ENCODE data around the gene KIFC1. TPM values are rescaled to one million over a fixed set of nuclear protein-coding genes. Genes with fewer than 3 reads are reported as not detected.

The KIFC1 gene
- total RNA-seq, 2 experiments from 2014 or later = 175 to 180 TPM

DNA sequence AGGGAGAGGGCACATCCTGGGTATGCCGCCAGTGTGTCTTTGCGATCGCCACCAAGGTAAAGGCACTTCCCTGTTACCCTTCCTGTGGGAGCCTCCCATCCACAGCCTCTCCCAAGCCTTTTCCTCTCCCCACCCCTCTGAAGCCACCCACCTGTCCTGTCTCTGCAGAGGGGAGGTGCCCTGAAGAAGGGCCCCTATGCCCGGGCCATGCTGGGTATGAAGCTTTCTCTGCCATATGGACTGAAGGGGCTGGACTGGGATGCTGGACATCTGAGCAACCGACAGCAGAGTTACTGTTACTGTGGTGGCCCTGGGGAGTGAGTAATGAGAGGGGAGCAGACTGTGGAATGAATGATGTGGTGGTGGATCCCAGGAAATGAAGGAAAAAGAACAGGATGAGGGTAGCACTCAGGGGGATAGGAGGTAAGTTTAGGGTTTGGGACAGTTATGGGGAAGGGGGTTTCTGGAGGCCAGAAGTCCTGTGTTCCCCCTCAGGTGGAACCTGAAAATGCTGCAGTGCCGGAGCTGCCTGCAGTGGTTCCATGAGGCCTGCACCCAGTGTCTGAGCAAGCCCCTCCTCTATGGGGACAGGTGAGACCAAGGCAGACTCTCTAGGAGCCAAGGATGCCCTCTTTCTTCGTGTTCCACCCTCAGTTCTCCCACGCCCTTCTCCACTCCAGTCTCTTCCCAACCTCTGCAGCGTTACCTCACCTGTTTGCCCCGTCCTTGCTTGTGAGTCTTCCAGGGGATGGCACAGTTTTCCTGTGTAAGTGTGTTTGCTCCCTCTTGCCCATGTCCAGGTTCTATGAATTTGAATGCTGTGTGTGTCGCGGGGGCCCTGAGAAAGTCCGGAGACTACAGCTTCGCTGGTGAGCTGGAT lies 21.9 kb downstream of the KIFC1 start:
- H3K27ac Mint-ChIP-seq = peak overlapping the region; percentile 23
- POLR2A ChIA-PET = interaction anchor here (1.3 to 2.8 kb wide), 2 partner anchors 12 to 167 kb away, joined by 3 to 12 read pairs; partner anchors contain the start of gene BAK1

DNA sequence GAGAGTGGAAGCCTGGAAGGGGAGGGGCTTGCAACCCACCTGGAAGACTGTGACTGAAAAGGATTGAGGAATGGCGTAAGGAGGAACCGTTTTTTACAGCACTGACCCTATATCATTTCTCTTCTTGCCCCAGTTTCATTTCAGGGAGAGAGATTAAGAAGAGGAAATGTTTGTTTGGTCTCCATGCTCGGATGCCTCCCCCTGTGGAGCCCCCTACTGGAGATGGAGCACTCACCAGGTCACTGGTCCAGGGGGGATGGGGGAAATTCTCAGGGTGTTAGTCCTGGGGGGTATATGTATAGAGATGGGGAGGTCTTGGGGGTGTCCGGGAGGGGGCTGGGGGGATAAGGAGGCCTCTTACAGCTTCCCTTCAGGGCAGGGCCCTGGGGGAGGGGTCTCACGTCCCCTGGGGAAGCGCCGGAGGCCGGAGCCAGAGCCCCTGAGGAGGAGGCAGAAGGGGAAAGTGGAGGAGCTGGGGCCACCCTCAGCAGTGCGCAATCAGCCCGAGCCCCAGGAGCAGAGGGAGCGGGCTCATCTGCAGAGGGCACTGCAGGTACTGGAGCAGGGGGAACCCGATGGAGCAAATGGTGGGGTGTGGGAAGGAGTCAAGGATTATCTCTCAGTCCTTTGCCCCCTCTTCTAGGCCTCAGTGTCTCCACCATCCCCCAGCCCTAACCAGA lies 23.1 kb downstream of the KIFC1 start:
- no peaks in the 10 kb centered on the region for H3K9me3 Mint-ChIP-seq (ENCODE audit: insufficient read depth)
- H3K4me3 Mint-ChIP-seq = no peak overlapping the region
- ATAC-seq (no peak), DNase-seq (peak; percentile 45)
- peaks cover 39% of the 10 kb centered on the region for H3K36me3 Mint-ChIP-seq (ENCODE audit: low read depth)
- ChIA-PET CTCF (interaction anchor here (0.7 to 1.0 kb wide), 3 partner anchors 11 to 346 kb away, joined by 3 to 5 read pairs (median 4); no protein-coding TSS in a partner anchor), POLR2A (interaction anchor here (1.4 to 2.8 kb wide), 2 partner anchors 11 to 22 kb away, joined by 5 to 12 read pairs; no protein-coding TSS in a partner anchor)
- peaks cover 65% of the 10 kb centered on the region for H3K4me1 Mint-ChIP-seq (ENCODE audit: low read depth)
- no peaks in the 10 kb centered on the region for H3K27me3 Mint-ChIP-seq (ENCODE audit: low read depth)
- H3K27ac Mint-ChIP-seq = peak overlapping the region; percentile 23

More for the DNA sequence above, 21.9 kb downstream of the KIFC1 start:
- no peak for ATAC-seq
- Mint-ChIP-seq H3K4me3 (no peak overlapping the region), H3K27me3 (ENCODE audit: low read depth) (no peaks in the 10 kb centered on the region), H3K4me1 (ENCODE audit: low read depth) (peaks cover 60% of the 10 kb centered on the region), H3K36me3 (ENCODE audit: low read depth) (peaks cover 47% of the 10 kb centered on the region), H3K9me3 (ENCODE audit: insufficient read depth) (no peaks in the 10 kb centered on the region)
- CTCF ChIA-PET = interaction anchor here (0.9 to 1.0 kb wide), 2 partner anchors 18 to 347 kb away, joined by 3 to 4 read pairs; no protein-coding TSS in a partner anchor
- no peak for DNase-seq

- ATAC-seq (no peak), DNase-seq (no peak)
- POLR2A ChIA-PET = interaction anchor here (1.4 to 2.8 kb wide), 2 partner anchors 9 to 24 kb away, joined by 5 to 12 read pairs; no protein-coding TSS in a partner anchor
- no peaks in the 10 kb centered on the region for H3K27me3 Mint-ChIP-seq (ENCODE audit: low read depth)
- H3K27ac Mint-ChIP-seq = peak overlapping the region; percentile 77
- no peaks in the 10 kb centered on the region for H3K9me3 Mint-ChIP-seq (ENCODE audit: insufficient read depth)
- H3K4me3 Mint-ChIP-seq = peak overlapping the region; percentile 63
- CTCF ChIA-PET = no interaction called here
- peaks cover 39% of the 10 kb centered on the region for H3K36me3 Mint-ChIP-seq (ENCODE audit: low read depth)
- peaks cover 65% of the 10 kb centered on the region for H3K4me1 Mint-ChIP-seq (ENCODE audit: low read depth)
These were observed 24.2 kb downstream of the KIFC1 start for GRCh38 chr6:33415831-33416230.

- peak overlapping the region; percentile 74 for H3K27ac Mint-ChIP-seq
- H3K9me3 Mint-ChIP-seq (ENCODE audit: insufficient read depth) = no peaks in the 10 kb centered on the region
- DNase-seq (no peak), ATAC-seq (no peak)
- ChIA-PET CTCF (interaction anchor here (0.8 to 2.3 kb wide), 2 partner anchors 10 to 12 kb away, joined by 4 to 10 read pairs; no protein-coding TSS in a partner anchor), POLR2A (interaction anchor here (0.8 to 2.8 kb wide), 6 partner anchors 9 to 145 kb away, joined by 3 to 12 read pairs (median 10); partner anchors contain the start of genes B3GALT4, RPS18 and VPS52)
- H3K27me3 Mint-ChIP-seq (ENCODE audit: low read depth) = peaks cover 3% of the 10 kb centered on the region
- H3K4me1 Mint-ChIP-seq (ENCODE audit: low read depth) = peaks cover 66% of the 10 kb centered on the region
- H3K4me3 Mint-ChIP-seq = peak overlapping the region; percentile 96
- peaks cover 39% of the 10 kb centered on the region for H3K36me3 Mint-ChIP-seq (ENCODE audit: low read depth)
These were observed 24.9 kb downstream of the KIFC1 start for GRCh38 chr6:33416386-33417127.

DNA sequence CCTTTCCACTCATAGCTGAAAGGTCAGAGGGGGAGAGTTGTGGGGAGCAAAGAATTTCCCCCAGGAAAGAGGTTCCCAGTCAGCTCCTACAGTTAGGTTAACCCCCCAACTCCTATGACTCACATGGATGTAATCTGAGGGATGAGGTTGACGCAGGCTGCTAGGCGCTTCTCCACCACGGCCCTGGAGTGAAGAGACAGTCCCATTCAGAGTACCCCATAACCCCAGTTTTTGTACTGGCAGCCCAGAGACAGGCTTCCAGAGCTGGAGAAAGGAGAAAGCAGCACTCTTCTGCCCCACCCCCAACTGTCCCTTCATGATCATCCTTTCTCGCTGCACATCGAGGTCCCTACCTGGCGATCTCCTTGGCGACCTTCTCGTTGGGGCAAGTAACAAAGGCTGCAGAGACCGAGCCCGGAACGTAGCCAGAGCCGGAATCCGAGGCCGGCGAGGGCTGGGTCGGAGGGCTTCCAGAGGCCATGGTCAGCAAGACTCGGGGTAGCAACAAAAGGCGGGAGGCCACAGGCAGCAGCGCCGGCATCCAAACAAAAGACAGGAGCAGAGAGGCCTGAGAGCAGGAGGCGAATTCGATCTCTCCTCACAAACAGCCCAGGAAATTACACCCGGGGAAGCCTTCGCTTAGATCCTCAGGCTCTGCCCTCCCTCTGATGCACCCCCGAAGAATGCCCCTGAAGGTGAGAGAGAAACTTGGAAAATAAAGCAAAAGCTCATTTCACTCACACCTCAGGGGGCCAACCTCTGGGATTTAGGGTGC lies 25.7 kb downstream of the KIFC1 start:
- Mint-ChIP-seq H3K36me3 (ENCODE audit: low read depth) (peaks cover 37% of the 10 kb centered on the region), H3K4me1 (ENCODE audit: low read depth) (peaks cover 63% of the 10 kb centered on the region), H3K27me3 (ENCODE audit: low read depth) (peaks cover 6% of the 10 kb centered on the region), H3K4me3 (peak overlapping the region; percentile 96), H3K9me3 (ENCODE audit: insufficient read depth) (no peaks in the 10 kb centered on the region), H3K27ac (peak overlapping the region; percentile 98)
- ATAC-seq (no peak), DNase-seq (peak; percentile 37)
- POLR2A ChIA-PET = interaction anchor here (0.6 to 3.1 kb wide), 10 partner anchors 9 to 159 kb away, joined by 3 to 23 read pairs (median 10); partner anchors contain the start of genes B3GALT4, RPS18, VPS52 and ZBTB9
- CTCF ChIA-PET = interaction anchor here (0.7 to 2.3 kb wide), 7 partner anchors 9 to 219 kb away, joined by 3 to 10 read pairs (median 4); no protein-coding TSS in a partner anchor

DNA sequence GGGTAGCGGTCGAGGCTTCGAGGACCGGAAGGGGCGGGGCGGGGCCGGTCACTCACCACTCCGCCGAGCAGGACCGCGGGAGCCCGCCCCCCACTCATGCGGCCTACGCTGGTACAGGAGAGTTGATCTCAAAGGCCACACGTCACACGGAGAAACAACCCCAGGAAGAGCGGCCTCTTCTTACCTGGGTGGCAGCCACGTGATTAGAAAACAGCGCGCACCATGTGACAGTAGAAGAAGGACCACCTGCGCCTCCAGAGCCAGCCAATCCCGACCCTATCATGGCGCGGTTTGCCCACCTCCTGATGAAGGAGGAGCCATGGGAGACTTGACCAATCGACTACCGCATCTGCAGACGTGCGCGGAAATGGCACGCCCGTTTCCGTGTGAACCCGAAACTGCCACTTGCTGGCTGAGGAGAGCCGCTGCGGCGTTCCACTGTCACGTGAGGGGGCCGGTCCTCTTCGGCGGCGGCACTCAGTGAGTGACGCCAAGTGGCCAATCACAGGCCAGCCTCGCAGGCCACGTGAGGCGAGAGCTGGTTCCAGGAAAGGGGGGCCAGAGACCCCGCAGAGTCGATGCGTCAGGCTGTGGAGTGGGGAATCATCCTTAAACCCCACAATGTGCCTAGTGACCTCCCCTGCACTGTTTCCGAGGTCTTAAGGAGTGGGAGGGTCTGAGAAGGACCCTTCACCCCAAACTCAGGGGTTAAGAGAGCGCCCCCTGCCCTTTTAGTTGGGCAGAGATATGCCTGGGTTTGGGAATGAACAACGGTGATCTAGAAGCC lies 26.5 kb downstream of the KIFC1 start, which contains the start of gene CUTA:
CUTA (minus strand) TSS at position 205 of the 787 bp plus-strand sequence; CDS start at position 98, 107 bp downstream.
- Mint-ChIP-seq H3K4me1 (ENCODE audit: low read depth) (peaks cover 60% of the 10 kb centered on the region), H3K9me3 (ENCODE audit: insufficient read depth) (no peaks in the 10 kb centered on the region), H3K27me3 (ENCODE audit: low read depth) (peaks cover 7% of the 10 kb centered on the region), H3K36me3 (ENCODE audit: low read depth) (peaks cover 29% of the 10 kb centered on the region), H3K4me3 (peak within 1 kb of the TSS; percentile 96), H3K27ac (peak within 1 kb of the TSS; percentile 98)
- peak; percentile 100 for DNase-seq
- POLR2A ChIA-PET = interaction anchor here (0.7 to 3.1 kb wide), 12 partner anchors 8 to 152 kb away, joined by 3 to 23 read pairs (median 8); partner anchors contain the start of genes B3GALT4, PFDN6, RPS18 and VPS52
- CTCF ChIA-PET = interaction anchor here (0.7 to 2.8 kb wide), 13 partner anchors 8 to 220 kb away, joined by 3 to 21 read pairs (median 5); partner anchors contain the start of gene ZBTB22
- peak; percentile 92 for ATAC-seq

- POLR2A ChIA-PET = interaction anchor here (0.7 to 3.1 kb wide), 11 partner anchors 8 to 159 kb away, joined by 3 to 23 read pairs (median 9); partner anchors contain the start of genes B3GALT4, PFDN6, RPS18 and VPS52
- DNase-seq = peak; percentile 58
These were observed 27.2 kb downstream of the KIFC1 start for GRCh38 chr6:33418690-33419291.

GRCh38 chr6:33419580-33420490 lies 28.2 kb downstream of the KIFC1 start, which contains the start of gene SYNGAP1:
TSS of gene SYNGAP1 (plus strand) at chr6:33420065. CDS start at chr6:33420265, 200 bp downstream.
- peak; percentile 62 for DNase-seq
- Mint-ChIP-seq H3K4me3 (peak within 1 kb of the TSS; percentile 96), H3K36me3 (ENCODE audit: low read depth) (peaks cover 18% of the 10 kb centered on the region), H3K27me3 (ENCODE audit: low read depth) (peaks cover 7% of the 10 kb centered on the region), H3K4me1 (ENCODE audit: low read depth) (peaks cover 60% of the 10 kb centered on the region), H3K27ac (peak within 1 kb of the TSS; percentile 98), H3K9me3 (ENCODE audit: insufficient read depth) (no peaks in the 10 kb centered on the region)
- no peak for ATAC-seq
- CTCF ChIA-PET = interaction anchor here (0.7 to 2.8 kb wide), 7 partner anchors 10 to 430 kb away, joined by 3 to 21 read pairs (median 4); no protein-coding TSS in a partner anchor
- POLR2A ChIA-PET = interaction anchor here (0.6 to 3.1 kb wide), 11 partner anchors 10 to 158 kb away, joined by 3 to 23 read pairs (median 7); partner anchors contain the start of genes B3GALT4, PFDN6, RPS18 and VPS52

More at GRCh38 chr6:33418690-33419291, 27.2 kb downstream of the KIFC1 start:
- Mint-ChIP-seq H3K4me3 (peak overlapping the region; percentile 96), H3K36me3 (ENCODE audit: low read depth) (peaks cover 26% of the 10 kb centered on the region), H3K27ac (peak overlapping the region; percentile 98), H3K4me1 (ENCODE audit: low read depth) (peaks cover 60% of the 10 kb centered on the region), H3K27me3 (ENCODE audit: low read depth) (peaks cover 7% of the 10 kb centered on the region), H3K9me3 (ENCODE audit: insufficient read depth) (no peaks in the 10 kb centered on the region)
- no peak for ATAC-seq
- CTCF ChIA-PET = interaction anchor here (0.9 to 2.8 kb wide), 14 partner anchors 7 to 429 kb away, joined by 3 to 21 read pairs (median 4); partner anchors contain the start of gene ZBTB22

Data from activated CD8-positive, alpha-beta T cell treated with anti-CD3 and anti-CD28 coated beads, Interleukin-2, amount 10 ng/mL, durations not matched to agents 7 days and 5 days (primary cell).